Stimulated activated CD4-positive, alpha-beta T cell treated with anti-CD3 and anti-CD28 coated beads, Interleukin-15, amount 100 ng/mL, for 24 hours (primary cell): ENCODE data around the gene CMSS1.

Experiments
- DNase-seq: peaks from one replicate; pipeline ENCODE4 v3.0.0-alpha.2; 2020

Gene CMSS1

GRCh38 chr3:99938270-99938911, 120.7 kb downstream of the CMSS1 start:
- no peak for DNase-seq

GRCh38 chr3:99939876-99940275, 122.2 kb downstream of the CMSS1 start:
- DNase-seq: no peak

DNA sequence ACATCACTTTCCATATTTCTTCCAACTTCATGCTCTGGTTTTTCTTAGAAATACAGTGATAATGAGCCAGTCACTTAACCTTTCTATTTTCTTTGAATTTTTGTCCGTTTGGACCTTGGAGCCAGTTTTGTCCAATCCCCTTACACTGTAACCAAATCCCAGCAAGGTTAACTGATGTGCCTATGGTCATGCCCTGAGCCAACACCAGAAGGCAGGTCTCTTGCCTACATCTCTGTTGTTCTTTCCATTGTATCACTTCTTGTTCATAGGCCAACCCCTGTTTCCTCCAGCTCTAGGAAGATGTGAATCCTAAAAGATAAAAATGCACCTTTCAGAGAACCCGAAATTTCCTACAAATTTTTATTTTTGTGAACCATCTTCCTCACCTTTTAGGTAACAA, 122.7 kb downstream of the CMSS1 start:
- DNase-seq: no peak

- no peak for DNase-seq
Observed at GRCh38 chr3:99941211-99941610, 123.5 kb downstream of the CMSS1 start.

DNA sequence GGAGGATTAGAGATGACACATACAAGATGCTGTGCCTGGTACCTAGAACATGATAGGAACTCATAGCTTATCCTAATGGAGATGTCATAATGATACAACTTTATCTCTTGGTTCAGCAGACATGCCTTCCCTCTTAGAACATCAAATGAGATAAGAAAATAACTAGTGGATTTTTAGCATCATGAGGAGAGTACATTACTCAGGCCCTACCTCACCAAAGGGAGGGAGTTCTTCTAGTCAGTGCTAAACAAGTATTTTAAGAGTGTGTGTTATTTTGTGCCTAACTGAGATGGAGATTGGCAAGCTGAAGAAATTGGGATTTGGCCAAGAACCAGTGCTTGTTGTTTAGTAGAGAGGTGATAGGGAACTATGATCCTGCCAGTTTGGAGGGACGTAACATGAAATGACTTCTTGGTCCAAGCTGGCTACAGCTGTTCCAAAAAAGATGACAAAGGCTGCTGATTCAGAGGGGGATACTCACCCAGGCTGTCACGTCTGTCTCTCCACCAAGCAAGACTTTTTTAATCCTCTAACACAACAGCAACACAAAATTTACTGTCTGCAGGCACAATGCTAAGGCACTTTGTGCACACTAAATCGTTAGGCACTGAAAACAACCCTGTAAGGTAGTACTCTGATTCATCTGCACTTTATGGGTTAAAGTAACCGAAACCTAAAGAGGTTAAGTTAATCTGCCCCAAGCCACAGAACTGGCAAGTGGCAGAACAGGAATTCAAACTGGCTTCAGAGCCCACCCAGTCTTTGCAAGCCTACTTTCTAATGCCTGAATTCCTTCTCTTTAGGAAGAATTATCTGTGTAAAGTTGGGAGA, 126.5 kb downstream of the CMSS1 start:
- DNase-seq: no peak

DNA sequence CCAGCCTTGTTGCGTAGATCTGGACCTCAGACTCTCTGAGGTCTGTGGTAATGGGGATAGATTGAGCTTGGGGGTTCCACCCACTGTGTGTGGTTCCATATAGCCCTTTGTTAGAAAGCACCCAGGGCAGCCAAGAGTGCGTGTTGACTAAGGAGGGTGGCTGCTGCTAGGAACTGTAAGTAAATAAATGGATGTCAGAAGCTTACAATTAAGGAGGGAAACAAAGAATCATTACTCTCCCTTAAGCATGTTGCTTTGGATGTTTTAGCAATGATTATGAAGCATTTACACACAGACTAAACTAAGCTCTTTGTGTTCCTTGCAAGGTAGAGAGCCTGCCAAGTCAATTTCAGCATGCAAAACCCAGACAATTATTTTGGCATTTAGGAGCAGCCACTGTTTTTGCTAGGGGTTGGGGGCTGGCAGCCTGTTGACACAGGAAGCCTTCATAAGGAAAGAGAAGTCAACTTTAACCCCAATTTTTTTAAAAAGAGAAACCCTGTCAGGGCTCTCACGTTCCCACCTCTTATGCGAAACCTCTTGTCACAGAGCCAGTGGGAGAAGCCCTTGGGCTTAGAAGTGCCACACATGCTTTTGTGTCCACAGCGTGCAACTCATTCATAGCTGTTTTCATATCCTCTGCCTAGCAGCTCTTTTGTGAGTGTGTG, 127.8 kb downstream of the CMSS1 start:
- no peak for DNase-seq

DNA sequence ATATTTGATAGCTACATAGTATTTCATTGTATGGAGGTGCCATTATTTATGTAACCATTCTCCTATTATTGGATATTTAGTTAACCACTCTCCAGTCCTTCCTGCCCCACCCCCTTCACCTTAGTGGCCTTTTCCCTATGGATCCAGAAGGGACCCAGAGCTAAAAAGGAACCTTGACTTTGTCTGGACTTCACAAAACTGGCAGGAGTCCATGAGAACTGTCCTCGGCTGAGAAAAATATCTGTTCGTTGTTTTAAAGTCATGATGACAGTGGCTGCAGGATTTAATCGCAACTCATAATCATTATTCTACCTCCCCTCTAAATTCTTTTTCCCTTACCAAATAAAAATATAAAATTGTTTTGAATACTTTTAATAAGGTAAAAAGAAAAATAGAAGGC, 129.7 kb downstream of the CMSS1 start:
- DNase-seq: no peak

GRCh38 chr3:99948467-99949089, 130.9 kb downstream of the CMSS1 start:
- DNase-seq: no peak

- no peak for DNase-seq
Observed at GRCh38 chr3:99949956-99950670, 132.5 kb downstream of the CMSS1 start.

- no peak for DNase-seq
Observed at GRCh38 chr3:99950921-99951320, 133.3 kb downstream of the CMSS1 start.

- no peak for DNase-seq
Observed at GRCh38 chr3:99951701-99952100, 134.0 kb downstream of the CMSS1 start.

DNA sequence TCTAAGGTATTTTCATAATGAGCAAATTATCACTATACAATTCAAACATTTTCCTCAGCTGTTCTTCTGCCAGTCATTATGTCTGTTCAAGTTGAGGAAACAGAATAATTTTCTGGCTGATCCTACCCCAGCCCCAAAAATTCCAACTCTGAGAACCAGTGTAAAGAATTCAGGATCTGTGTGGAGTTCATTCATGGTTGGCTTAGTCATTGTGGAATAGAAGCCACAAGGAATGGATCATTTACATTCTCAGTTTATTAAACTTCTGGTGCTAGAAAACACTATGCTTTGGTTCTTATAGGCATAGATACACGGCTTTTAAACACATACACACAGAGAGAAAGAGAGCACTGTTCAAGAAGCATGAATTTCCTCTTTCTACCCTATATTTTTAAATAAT, 134.6 kb downstream of the CMSS1 start:
- DNase-seq: no peak

GRCh38 chr3:99953596-99953995, 135.9 kb downstream of the CMSS1 start:
- DNase-seq: no peak

GRCh38 chr3:99954914-99955644, 137.4 kb downstream of the CMSS1 start:
- DNase-seq: no peak

DNA sequence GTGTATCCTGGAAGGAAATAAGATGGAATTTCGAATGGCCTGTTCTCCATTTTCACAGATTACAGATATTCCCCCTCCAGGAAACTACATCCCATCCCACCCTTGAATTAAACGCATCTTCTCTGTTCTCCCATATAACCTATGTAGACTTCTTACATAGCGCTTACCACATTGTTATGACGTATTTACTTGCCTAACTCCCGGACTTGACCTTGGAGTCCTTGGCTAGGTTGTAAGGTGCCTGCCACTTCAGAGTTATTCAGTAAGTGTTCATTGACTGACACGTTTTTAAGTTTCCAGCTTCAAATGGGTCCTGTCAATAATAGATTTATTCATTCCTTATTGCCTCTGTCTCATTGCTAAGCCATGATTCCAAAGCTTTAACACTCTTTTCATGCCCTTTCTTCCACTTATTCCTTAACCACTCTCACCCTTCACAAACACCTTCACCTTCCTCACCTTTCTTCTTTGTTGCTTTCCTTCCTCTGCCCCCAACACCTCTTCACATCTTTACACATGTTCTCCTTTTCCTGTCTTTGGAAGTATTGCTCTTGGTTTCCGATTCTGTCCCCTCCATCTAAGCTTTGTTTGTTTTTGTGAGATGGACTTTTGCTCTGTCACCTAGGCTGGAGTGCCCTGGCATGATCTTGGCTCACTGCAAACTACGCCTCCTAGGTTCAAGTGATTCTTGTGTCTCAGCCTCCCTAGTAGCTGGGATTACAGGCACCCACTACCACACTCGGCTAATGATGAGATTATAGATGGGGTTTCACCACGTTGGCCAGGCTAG, 138.3 kb downstream of the CMSS1 start:
- no peak for DNase-seq

DNA sequence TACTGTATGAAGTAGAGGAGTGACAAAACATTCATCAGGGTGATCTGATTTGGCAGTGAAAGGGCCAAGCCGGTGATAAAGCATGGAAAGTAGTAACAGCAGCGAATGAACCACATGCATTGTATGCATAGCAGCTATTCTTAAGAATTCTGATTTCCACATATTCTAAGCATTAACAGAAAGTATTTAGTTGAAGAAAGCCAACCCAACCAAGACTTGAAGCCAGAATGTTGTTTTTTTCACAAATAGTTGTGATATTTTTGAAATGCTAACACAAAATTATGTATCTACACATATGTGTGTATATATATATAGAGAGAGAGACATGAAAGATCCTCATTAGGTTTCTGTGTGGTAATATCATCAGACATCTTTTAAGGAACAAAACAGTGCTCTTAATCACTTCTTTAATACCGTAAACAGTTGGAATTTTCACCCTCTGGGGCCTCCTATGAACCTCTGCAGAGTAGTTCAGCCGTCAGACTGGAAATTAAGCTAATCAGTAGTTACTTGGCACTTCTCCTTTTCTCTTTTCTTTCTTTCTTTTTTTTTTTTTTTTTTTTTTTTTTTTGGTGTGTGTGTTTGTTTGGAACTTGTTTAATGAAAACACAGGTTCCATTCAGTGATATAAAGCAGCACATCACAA, 139.6 kb downstream of the CMSS1 start:
- DNase-seq: no peak

DNA sequence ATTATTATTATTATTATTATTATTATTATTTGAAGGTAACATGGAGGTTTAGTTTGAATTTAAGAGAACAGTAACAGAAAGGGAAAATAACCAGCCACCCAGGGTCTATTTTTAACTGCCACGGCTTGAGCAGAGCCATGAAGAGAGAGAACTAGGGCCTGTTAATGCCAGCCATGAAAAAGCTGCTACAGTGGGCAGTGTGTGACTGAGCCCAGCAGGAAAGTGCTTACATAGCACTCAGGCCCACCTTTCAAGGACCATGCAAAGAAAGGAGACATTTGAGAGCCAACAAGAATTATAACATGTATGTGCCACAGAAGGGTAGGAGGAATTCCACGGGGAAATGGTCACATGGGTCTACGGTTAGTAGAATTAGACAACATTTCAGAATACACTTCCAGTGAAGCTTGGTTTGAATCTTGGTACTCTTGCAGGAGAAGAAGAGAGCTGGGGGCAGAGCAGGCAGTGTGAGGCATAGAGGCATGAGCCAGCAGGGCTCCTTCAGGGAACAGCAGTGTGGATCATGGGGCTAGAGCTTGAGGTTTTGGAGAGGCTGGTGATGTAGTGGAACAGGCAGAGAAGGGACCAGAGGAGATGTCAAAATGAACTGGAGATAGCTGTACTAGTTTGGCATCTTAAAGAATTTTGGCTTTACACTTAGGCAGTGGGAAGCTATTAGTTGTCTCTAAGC, 140.7 kb downstream of the CMSS1 start:
- no peak for DNase-seq

DNA sequence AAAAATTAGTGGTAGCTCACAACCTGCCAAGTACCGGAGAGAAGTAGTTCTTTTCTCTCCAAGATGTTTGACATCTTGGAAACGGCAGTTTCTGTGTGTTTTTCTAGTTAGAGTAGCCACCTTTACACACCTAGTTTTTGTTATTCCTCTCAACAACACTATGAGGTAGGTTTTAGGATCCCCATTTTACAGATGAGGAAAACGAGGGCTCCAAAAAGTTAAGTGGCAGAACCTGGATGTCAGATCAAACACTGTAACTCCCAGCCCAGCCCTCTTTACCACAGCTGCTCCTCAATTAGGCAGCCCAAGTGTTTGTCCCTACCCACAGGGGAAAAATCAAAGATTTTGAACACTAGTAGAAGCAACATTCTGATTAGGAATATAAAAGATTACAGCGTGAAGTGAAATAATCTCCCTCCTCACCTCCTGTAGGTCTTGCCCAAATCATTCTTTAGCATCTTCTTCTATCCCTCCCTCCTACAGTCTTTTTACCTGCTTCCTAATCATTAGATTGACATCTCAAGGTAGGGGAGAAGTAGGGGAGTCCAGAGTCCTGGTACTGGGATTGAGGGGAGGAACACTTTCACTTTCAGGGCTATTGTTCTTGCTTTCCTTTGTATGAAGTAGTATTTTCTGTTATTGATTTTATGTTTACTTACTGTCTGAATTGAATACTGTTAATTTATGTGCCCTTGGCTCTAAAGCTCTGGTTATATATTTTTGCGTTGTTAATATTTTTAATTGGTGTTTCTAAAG, 142.6 kb downstream of the CMSS1 start:
- DNase-seq: no peak

GRCh38 chr3:99960941-99961340, 143.3 kb downstream of the CMSS1 start:
- no peak for DNase-seq
